Measurements from ENCODE around the gene CHRM2.

Gene CHRM2

DNA sequence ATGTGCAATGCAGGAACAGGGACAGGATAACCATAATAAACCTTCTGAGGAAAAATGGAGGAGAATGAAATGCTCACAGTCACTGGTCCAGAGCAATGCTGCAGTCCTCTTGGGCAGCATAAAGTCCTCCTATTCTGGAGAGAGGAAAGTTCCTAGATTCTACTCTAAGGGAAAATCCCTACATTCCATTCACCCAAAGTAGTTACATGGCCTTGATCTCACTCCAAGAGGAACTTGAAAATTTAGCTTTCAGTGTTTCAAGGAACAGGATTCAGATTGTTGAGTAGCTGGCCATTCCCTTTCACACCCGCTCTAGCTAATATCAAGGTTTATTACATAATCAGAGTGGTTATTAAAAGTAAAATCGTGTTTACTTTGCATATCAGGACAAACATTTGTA, 168.3 kb downstream of the CHRM2 start:
- no peak for DNase-seq

- DNase-seq = no peak
Observed at GRCh38 chr7:137038706-137039105, 170.3 kb downstream of the CHRM2 start.

- DNase-seq = no peak
Observed at GRCh38 chr7:137040745-137041144, 172.3 kb downstream of the CHRM2 start.

- no peak for DNase-seq
Observed at GRCh38 chr7:137045573-137045972, 177.1 kb downstream of the CHRM2 start.

GRCh38 chr7:137069249-137069963, 201.0 kb downstream of the CHRM2 start:
- DNase-seq = no peak
